LNCAP (cell line): ENCODE data around the gene GXYLT2.

Source experiments
- TF ChIP-seq, protein P1 (sequence below): fragments of 450-650 bp; IDR thresholded peaks from 2 replicates; pipeline ENCODE4 v1.5.1; 2017; ENCODE audit warnings: mild to moderate bottlenecking

Gene GXYLT2

DNA sequence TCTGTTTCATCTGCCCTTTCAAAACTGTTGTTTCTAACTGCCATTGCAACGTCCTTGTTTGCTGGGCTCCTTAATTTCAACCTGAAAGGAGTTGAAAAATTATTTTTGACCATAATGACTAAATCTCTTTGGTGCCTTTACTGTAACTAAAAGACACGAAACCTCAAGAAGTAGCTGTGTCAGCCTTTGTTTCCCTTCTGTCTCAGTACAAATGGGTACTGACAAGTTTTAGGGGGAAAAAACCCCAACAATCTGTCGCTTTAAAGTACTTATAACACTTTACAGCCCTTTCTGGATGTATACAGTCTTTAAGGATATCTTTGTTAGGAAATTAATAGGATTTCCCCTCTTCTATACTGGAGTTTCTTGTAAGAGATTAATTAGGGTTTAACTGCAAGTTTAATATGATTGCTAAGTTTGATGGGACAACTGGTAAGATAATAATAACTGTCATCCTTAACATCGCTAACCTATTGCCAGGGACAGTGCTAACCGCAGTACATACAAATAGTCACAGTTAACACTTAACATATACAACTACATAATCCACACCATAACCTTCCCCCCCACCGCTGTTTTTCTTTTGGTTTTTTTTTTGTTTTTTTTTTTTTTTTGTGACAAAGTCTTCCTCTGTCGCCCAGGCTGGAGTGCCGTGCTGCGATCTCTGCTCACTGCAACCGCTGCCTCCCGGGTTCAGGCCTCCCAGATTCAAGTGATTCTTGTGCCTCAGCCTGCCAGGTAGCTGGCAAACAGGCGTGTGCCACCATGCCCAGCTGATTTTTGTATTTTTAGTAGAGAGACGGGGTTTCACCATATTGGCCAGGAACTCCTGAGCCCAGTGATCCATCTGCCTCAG lies 1.7 kb downstream of the GXYLT2 start:
- TF ChIP-seq, protein P1, sequence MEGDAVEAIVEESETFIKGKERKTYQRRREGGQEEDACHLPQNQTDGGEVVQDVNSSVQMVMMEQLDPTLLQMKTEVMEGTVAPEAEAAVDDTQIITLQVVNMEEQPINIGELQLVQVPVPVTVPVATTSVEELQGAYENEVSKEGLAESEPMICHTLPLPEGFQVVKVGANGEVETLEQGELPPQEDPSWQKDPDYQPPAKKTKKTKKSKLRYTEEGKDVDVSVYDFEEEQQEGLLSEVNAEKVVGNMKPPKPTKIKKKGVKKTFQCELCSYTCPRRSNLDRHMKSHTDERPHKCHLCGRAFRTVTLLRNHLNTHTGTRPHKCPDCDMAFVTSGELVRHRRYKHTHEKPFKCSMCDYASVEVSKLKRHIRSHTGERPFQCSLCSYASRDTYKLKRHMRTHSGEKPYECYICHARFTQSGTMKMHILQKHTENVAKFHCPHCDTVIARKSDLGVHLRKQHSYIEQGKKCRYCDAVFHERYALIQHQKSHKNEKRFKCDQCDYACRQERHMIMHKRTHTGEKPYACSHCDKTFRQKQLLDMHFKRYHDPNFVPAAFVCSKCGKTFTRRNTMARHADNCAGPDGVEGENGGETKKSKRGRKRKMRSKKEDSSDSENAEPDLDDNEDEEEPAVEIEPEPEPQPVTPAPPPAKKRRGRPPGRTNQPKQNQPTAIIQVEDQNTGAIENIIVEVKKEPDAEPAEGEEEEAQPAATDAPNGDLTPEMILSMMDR, result no peak

GRCh38 chr3:72890166-72890925 lies 2.5 kb downstream of the GXYLT2 start:
- TF ChIP-seq, protein P1, result no peak

GRCh38 chr3:72891053-72891855 lies 3.4 kb downstream of the GXYLT2 start:
- TF ChIP-seq, protein P1, result no peak

DNA sequence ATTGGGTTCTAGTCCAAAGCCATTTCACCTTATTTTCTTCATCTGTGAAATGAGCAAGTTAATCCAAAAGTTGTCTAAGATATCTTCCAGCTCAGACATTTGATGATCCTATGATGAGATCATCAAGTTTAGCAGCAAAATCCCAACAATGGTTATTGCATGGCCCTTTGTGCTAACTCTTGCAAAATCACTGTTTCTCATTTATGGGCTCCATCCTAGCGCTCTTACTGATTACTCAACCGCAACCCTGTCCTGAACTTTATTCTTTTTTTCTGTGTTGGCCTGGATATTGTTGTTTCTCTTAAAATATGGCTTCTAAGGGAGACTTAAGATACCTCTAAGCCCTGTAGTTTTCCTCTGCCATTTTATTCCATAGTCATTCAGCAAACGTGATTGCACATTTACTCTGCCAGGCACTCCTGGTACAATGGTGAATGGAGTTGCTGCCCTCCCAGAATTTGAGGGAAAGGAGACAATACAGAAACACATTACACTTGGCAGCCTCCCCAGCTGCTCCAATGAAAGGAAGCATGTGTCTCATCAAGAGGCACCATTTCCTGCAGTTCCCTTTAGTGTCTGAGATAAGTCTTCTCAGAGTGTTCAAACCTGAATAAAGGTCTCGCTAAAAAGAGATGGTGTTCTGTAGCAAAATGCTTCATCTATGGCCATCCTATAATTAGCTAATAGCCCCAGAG lies 4.4 kb downstream of the GXYLT2 start:
- TF ChIP-seq, protein P1, result no peak

GRCh38 chr3:72892870-72893269 lies 5.0 kb downstream of the GXYLT2 start:
- TF ChIP-seq, protein P1, result peak; percentile 29; the same call in 1 of the 2 replicates

GRCh38 chr3:72894976-72895552 lies 7.2 kb downstream of the GXYLT2 start:
- TF ChIP-seq, protein P1, result no peak
